Kidney epithelial cell (primary cell): ENCODE results near the gene KASH5. TPM values are rescaled to one million over a fixed set of nuclear protein-coding genes. Genes with fewer than 3 reads are reported as not detected.

Source experiments
- DNase-seq: peaks from one replicate; pipeline ENCODE4 v3.0.0-alpha.2; 2010; ENCODE audit warnings: low read depth
- H3K27me3 ChIP-seq: 2 replicates; pipeline ENCODE4 v1.6.0; 2011; ENCODE audit warnings: low read length; ENCODE audit not compliant: control insufficient read depth, insufficient read depth
- H3K36me3 ChIP-seq: 2 replicates; pipeline ENCODE4 v1.5.1; 2011; ENCODE audit warnings: low read length; ENCODE audit not compliant: control insufficient read depth, insufficient read depth
- H3K4me3 ChIP-seq: 2 replicates; pipeline ENCODE4 v1.5.1; 2011; ENCODE audit warnings: low read depth, mild to moderate bottlenecking, control low read depth, low read length
- CTCF ChIP-seq: IDR thresholded peaks from 2 replicates; pipeline ENCODE4 v1.5.1; 2011; ENCODE audit warnings: mild to moderate bottlenecking, moderate library complexity, low read length, control low read depth, inconsistent platforms; ENCODE audit not compliant: insufficient read depth, poor library complexity, severe bottlenecking
- total RNA-seq: library from RNA; depleted of rRNA; stranded (reverse); fragments of >200 nt; gene quantifications from 2 replicates; pipeline ENCODE4 v1.2.3, GENCODE V29; 2015

Gene KASH5
- total RNA-seq, 1 donor from 2014 or later, result not detected

- no peak overlapping the region for H3K4me3 ChIP-seq
- H3K36me3 ChIP-seq, result no peaks in the 10 kb centered on the region
- DNase-seq, result no peak
- peaks cover 98% of the 10 kb centered on the region for H3K27me3 ChIP-seq
- no peak for TF ChIP-seq CTCF
Measured at GRCh38 chr19:49434907-49435583, 47.0 kb downstream of the KASH5 start.

- H3K4me3 ChIP-seq, result no peak overlapping the region
- TF ChIP-seq CTCF, result no peak
- no peak for DNase-seq
- H3K36me3 ChIP-seq, result no peaks in the 10 kb centered on the region
- peaks cover 98% of the 10 kb centered on the region for H3K27me3 ChIP-seq
Measured at GRCh38 chr19:49435670-49436069, 47.6 kb downstream of the KASH5 start.

GRCh38 chr19:49436381-49437017, 48.5 kb downstream of the KASH5 start:
- peaks cover 98% of the 10 kb centered on the region for H3K27me3 ChIP-seq
- no peak for DNase-seq
- H3K36me3 ChIP-seq, result no peaks in the 10 kb centered on the region
- no peak overlapping the region for H3K4me3 ChIP-seq
- no peak for TF ChIP-seq CTCF

- H3K36me3 ChIP-seq, result no peaks in the 10 kb centered on the region
Measured at GRCh38 chr19:49437231-49437630, 49.2 kb downstream of the KASH5 start.

GRCh38 chr19:49438261-49438660, 50.2 kb downstream of the KASH5 start:
- no peak overlapping the region for H3K4me3 ChIP-seq
- no peak for DNase-seq
- no peaks in the 10 kb centered on the region for H3K36me3 ChIP-seq
- TF ChIP-seq CTCF, result no peak
- H3K27me3 ChIP-seq, result peaks cover 93% of the 10 kb centered on the region

More at GRCh38 chr19:49437231-49437630, 49.2 kb downstream of the KASH5 start:
- Histone ChIP-seq H3K4me3 (no peak overlapping the region), H3K27me3 (peaks cover 98% of the 10 kb centered on the region)
- DNase-seq, result no peak
- TF ChIP-seq CTCF, result no peak

GRCh38 chr19:49439836-49440235, 51.8 kb downstream of the KASH5 start:
- Histone ChIP-seq H3K4me3 (no peak overlapping the region), H3K27me3 (peaks cover 78% of the 10 kb centered on the region)

More at GRCh38 chr19:49439836-49440235, 51.8 kb downstream of the KASH5 start:
- TF ChIP-seq CTCF, result no peak
- no peaks in the 10 kb centered on the region for H3K36me3 ChIP-seq
- DNase-seq, result no peak
